ENCODE results near the gene SSBP3. TPM values are rescaled to one million over a fixed set of nuclear protein-coding genes. Genes with fewer than 3 reads are reported as not detected.

Gene SSBP3
- polyA plus RNA-seq, 1 of the 3 experiments (the other 2 are of a cell fraction): 26.2 TPM

DNA sequence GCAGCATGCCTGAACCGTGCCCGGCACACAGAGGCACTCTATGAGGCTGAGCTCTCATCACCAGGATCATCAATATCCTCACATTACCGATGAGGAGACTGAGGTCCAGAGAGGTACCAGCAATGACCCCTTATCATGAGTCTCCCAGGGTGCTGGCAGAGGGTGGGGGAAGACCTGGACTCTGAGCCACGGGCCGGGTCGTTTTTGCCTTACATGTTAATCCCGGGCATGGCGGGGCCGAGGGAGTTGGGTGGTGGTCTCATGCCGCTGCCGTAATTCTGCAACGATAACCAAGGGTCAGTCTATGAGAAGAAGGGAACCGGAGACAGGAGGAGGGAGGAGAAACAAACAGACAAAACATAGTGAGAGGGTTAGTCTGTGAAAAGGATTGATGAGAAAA is 163.2 kb downstream of the SSBP3 start:
- POLR2A ChIA-PET: no interaction called here
- no peaks in the 10 kb centered on the region for H3K27me3 ChIP-seq (ENCODE audit: insufficient read depth)
- H3K4me2 ChIP-seq: no peak overlapping the region
- H3K9me3 ChIP-seq: no peaks in the 10 kb centered on the region
- H3K36me3 ChIP-seq (replicated peaks in 1 of 2; ENCODE audit: control insufficient read depth in 1 of 2, insufficient read depth in 2 of 2, low read length in 1 of 2): peaks cover 0 to 22% of the 10 kb centered on the region in 2 experiments
- 95% methylated on average over 13 of the region's 13 CpGs for WGBS (ENCODE audit: low lambda C conversion rate)
- no peak for DNase-seq
- no peaks in the 10 kb centered on the region for H4K20me1 ChIP-seq (ENCODE audit: insufficient read depth)
- H3K9ac ChIP-seq: no peak overlapping the region
- H3K79me2 ChIP-seq (ENCODE audit: insufficient read depth): no peaks in the 10 kb centered on the region
- TF ChIP-seq CHD2 (IDR thresholded peaks at IDR 0.05; ENCODE audit: low read length, partially characterized antibody): no peak
- no peak for TF ChIP-seq MXI1 (IDR thresholded peaks at IDR 0.05; ENCODE audit: low read depth, low read length)
- TF ChIP-seq POLR2AphosphoS5 (IDR thresholded peaks at IDR 0.05; ENCODE audit: low read depth, low read length): no peak
- no peak for TF ChIP-seq RCOR1 (IDR thresholded peaks at IDR 0.05; ENCODE audit: low read length)
- TF ChIP-seq RFX5 (IDR thresholded peaks at IDR 0.05; ENCODE audit: low read length): no peak
- no peak for TF ChIP-seq GABPA (IDR thresholded peaks at IDR 0.05; ENCODE audit: low read depth)
- no peak for TF ChIP-seq ELF1 (IDR thresholded peaks at IDR 0.05)
- TF ChIP-seq JUND (IDR thresholded peaks at IDR 0.05): no peak
- TF ChIP-seq, protein P1, sequence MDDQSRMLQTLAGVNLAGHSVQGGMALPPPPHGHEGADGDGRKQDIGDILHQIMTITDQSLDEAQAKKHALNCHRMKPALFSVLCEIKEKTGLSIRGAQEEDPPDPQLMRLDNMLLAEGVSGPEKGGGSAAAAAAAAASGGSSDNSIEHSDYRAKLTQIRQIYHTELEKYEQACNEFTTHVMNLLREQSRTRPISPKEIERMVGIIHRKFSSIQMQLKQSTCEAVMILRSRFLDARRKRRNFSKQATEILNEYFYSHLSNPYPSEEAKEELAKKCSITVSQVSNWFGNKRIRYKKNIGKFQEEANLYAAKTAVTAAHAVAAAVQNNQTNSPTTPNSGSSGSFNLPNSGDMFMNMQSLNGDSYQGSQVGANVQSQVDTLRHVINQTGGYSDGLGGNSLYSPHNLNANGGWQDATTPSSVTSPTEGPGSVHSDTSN (IDR thresholded peaks at IDR 0.05): no peak
- TF ChIP-seq, protein P2, sequence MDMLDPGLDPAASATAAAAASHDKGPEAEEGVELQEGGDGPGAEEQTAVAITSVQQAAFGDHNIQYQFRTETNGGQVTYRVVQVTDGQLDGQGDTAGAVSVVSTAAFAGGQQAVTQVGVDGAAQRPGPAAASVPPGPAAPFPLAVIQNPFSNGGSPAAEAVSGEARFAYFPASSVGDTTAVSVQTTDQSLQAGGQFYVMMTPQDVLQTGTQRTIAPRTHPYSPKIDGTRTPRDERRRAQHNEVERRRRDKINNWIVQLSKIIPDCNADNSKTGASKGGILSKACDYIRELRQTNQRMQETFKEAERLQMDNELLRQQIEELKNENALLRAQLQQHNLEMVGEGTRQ (IDR thresholded peaks at IDR 0.05; ENCODE audit: borderline replicate concordance, low read depth, low read length): no peak
- TF ChIP-seq FOXJ3 (CRISPR knock-in tag; IDR thresholded peaks at IDR 0.05): no peak
- TF ChIP-seq SMC3 (IDR thresholded peaks at IDR 0.05; ENCODE audit: low read depth, low read length): no peak
- no peak for TF ChIP-seq MEF2A (IDR thresholded peaks at IDR 0.05; ENCODE audit: borderline replicate concordance, low read depth)
- H3K4me1 ChIP-seq (ENCODE audit: control insufficient read depth in 1 of 2, insufficient read depth in 2 of 2, low read depth in 1 of 2, low read length in 1 of 2): peaks cover 0 to 37% of the 10 kb centered on the region in 2 experiments; a peak in 1 of 4 replicates
- CTCF ChIA-PET: no interaction called here
- no peaks in the 10 kb centered on the region for H3K9me2 ChIP-seq
- H3K27ac ChIP-seq (ENCODE audit: low read depth in 2 of 2, low read length in 1 of 2): no peak overlapping the region
- no peak overlapping the region for H3K4me3 ChIP-seq (ENCODE audit: low read depth in 2 of 2, low read length in 1 of 2)
- no peak overlapping the region for H2AFZ ChIP-seq (ENCODE audit: low read depth)
- no peaks in the 10 kb centered on the region for H3F3A ChIP-seq (replicated peaks; ENCODE audit: insufficient read depth)

DNA sequence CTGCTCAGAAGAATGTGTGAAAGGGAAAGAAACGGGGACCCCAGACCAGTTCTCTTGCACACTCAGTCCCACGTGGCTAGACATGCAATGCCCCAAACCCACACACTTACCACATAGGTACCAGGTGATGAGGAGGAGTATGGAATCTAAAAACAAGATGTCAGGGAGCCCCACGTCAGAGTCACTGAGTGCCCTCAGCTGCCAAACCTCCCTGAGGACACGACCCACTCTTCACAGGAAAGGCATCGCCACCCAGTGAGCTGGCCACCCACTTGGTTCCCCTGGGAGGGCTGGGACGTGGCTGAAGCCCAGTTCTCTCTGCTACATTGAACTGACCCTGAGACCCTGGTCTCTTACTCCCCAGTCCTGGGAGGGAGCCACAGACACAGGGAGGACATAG is 164.8 kb downstream of the SSBP3 start:
- TF ChIP-seq TAF1 (IDR thresholded peaks at IDR 0.05; ENCODE audit: borderline replicate concordance, low read depth, low read length) (no peak), CHD2 (IDR thresholded peaks at IDR 0.05; ENCODE audit: low read length, partially characterized antibody) (no peak), EP300 (IDR thresholded peaks at IDR 0.05; ENCODE audit: borderline replicate concordance in 1 of 2, low read depth in 1 of 2, low read length in 1 of 2) (no peak), MEF2A (IDR thresholded peaks at IDR 0.05; ENCODE audit: borderline replicate concordance, low read depth) (no peak), ELF1 (IDR thresholded peaks at IDR 0.05) (no peak), MXI1 (IDR thresholded peaks at IDR 0.05; ENCODE audit: low read depth, low read length) (no peak), GABPA (IDR thresholded peaks at IDR 0.05; ENCODE audit: low read depth) (no peak)
- TF ChIP-seq, protein P3, sequence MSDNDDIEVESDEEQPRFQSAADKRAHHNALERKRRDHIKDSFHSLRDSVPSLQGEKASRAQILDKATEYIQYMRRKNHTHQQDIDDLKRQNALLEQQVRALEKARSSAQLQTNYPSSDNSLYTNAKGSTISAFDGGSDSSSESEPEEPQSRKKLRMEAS (IDR thresholded peaks at IDR 0.05; ENCODE audit: low read depth): no peak
- TF ChIP-seq, protein P4, sequence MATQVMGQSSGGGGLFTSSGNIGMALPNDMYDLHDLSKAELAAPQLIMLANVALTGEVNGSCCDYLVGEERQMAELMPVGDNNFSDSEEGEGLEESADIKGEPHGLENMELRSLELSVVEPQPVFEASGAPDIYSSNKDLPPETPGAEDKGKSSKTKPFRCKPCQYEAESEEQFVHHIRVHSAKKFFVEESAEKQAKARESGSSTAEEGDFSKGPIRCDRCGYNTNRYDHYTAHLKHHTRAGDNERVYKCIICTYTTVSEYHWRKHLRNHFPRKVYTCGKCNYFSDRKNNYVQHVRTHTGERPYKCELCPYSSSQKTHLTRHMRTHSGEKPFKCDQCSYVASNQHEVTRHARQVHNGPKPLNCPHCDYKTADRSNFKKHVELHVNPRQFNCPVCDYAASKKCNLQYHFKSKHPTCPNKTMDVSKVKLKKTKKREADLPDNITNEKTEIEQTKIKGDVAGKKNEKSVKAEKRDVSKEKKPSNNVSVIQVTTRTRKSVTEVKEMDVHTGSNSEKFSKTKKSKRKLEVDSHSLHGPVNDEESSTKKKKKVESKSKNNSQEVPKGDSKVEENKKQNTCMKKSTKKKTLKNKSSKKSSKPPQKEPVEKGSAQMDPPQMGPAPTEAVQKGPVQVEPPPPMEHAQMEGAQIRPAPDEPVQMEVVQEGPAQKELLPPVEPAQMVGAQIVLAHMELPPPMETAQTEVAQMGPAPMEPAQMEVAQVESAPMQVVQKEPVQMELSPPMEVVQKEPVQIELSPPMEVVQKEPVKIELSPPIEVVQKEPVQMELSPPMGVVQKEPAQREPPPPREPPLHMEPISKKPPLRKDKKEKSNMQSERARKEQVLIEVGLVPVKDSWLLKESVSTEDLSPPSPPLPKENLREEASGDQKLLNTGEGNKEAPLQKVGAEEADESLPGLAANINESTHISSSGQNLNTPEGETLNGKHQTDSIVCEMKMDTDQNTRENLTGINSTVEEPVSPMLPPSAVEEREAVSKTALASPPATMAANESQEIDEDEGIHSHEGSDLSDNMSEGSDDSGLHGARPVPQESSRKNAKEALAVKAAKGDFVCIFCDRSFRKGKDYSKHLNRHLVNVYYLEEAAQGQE (IDR thresholded peaks at IDR 0.05; ENCODE audit: low read depth, low read length): no peak
- H3K4me1 ChIP-seq (ENCODE audit: control insufficient read depth in 1 of 2, insufficient read depth in 2 of 2, low read depth in 1 of 2, low read length in 1 of 2): peaks cover 0 to 24% of the 10 kb centered on the region in 2 experiments; a peak in 1 of 4 replicates
- no peak overlapping the region for H3K9ac ChIP-seq
- H4K20me1 ChIP-seq (ENCODE audit: insufficient read depth): no peaks in the 10 kb centered on the region
- no peak overlapping the region; a peak in 1 of 4 replicates for H3K27ac ChIP-seq (ENCODE audit: low read depth in 2 of 2, low read length in 1 of 2)
- H2AFZ ChIP-seq (ENCODE audit: low read depth): no peak overlapping the region
- H3K79me2 ChIP-seq (ENCODE audit: insufficient read depth): no peaks in the 10 kb centered on the region
- H3K4me2 ChIP-seq: no peak overlapping the region
- DNase-seq: no peak
- no peak overlapping the region for H3K4me3 ChIP-seq (ENCODE audit: low read depth in 2 of 2, low read length in 1 of 2)
- no peaks in the 10 kb centered on the region for H3K27me3 ChIP-seq (ENCODE audit: insufficient read depth)
- no peaks in the 10 kb centered on the region for H3F3A ChIP-seq (replicated peaks; ENCODE audit: insufficient read depth)
- peaks cover 7 to 34% of the 10 kb centered on the region in 2 experiments for H3K36me3 ChIP-seq (replicated peaks in 1 of 2; ENCODE audit: control insufficient read depth in 1 of 2, insufficient read depth in 2 of 2, low read length in 1 of 2)
- ChIA-PET POLR2A (no interaction called here), CTCF (no interaction called here)
- WGBS (ENCODE audit: low lambda C conversion rate): 89% methylated on average over 6 of the region's 6 CpGs
- no peaks in the 10 kb centered on the region for H3K9me2 ChIP-seq
- H3K9me3 ChIP-seq: no peaks in the 10 kb centered on the region
